H1 (cell line): Measurements from ENCODE around the gene MELTF. TPM values are rescaled to one million over a fixed set of nuclear protein-coding genes. Genes with fewer than 3 reads are reported as not detected.

ENCODE experiments used
- BACH1 ChIP-seq: IDR thresholded peaks from 2 replicates; pipeline ENCODE4 v1.6.1; 2012; ENCODE audit warnings: low read length, improper control_type of control experiment
- polyA plus RNA-seq, 7 experiments: library from polyadenylated mRNA; depleted of rRNA in 3 of 7; stranded (reverse) in 5 of 7; unstranded in 2 of 7; fragments of >200 nt in 5 of 7; fragments of 200-250 nt in 2 of 7; gene quantifications; 1 replicate in 5 of 7; 2 replicates in 1 of 7; 4 replicates in 1 of 7; pipeline versions ENCODE4 v1.2.1 to v1.2.3, GENCODE V29; 2011 to 2013; ENCODE audit warnings: missing spikeins in 2 of 7, mixed read lengths in 2 of 7
- total RNA-seq: library from RNA; stranded (reverse); fragmentation: NEBNext Ultra II Directional; extraction: Animal tissue kit (Norgen Biotek cat#: 25700); gene quantifications from 2 replicates; pipeline ENCODE4 v1.2.1, GENCODE V29; 2021

MELTF gene
- total and polyA plus RNA-seq, 2 of the 8 experiments (the other 6 are each of a cell fraction or from before 2014, with no cell fraction given): 1.7 to 3.5 TPM

GRCh38 chr3:197001106-197001971, 28.3 kb downstream of the MELTF start (continued):
- no peak for TF ChIP-seq BACH1
